Embryonic facial prominence (tissue), 1 donor: Measurements from ENCODE around the gene ADGRA1.
"Not testable (repeated sequence)": the region's sequence is repeated elsewhere in the genome, so short reads cannot be mapped to it uniquely, and the experiment has no call there.

Source experiments
- DNase-seq: peaks from one replicate; pipeline ENCODE4 v3.0.0-alpha.2; 2016; ENCODE audit errors: extremely low spot score

ADGRA1 gene

GRCh38 chr10:133142523-133143199 is 54.9 kb downstream of the ADGRA1 start:
- DNase-seq, result no peak

- DNase-seq, result no peak
Observed at GRCh38 chr10:133143200-133143533, 55.4 kb downstream of the ADGRA1 start.

- no peak for DNase-seq
Observed at GRCh38 chr10:133143546-133143945, 55.8 kb downstream of the ADGRA1 start.

GRCh38 chr10:133144771-133145170 is 57.0 kb downstream of the ADGRA1 start:
- no peak for DNase-seq

GRCh38 chr10:133150226-133150625 is 62.5 kb downstream of the ADGRA1 start:
- DNase-seq, result no peak

GRCh38 chr10:133150656-133151055 is 62.9 kb downstream of the ADGRA1 start:
- DNase-seq, result no peak

- not testable (repeated sequence) for DNase-seq
Observed at GRCh38 chr10:133151071-133151470, 63.3 kb downstream of the ADGRA1 start.

GRCh38 chr10:133151543-133151972 is 63.8 kb downstream of the ADGRA1 start:
- DNase-seq, result no peak

GRCh38 chr10:133154411-133154810 is 66.7 kb downstream of the ADGRA1 start:
- no peak for DNase-seq

GRCh38 chr10:133154996-133155778 is 67.5 kb downstream of the ADGRA1 start:
- no peak for DNase-seq

GRCh38 chr10:133156674-133157579 is 69.2 kb downstream of the ADGRA1 start:
- DNase-seq, result no peak

- no peak for DNase-seq
Observed at GRCh38 chr10:133157662-133158436, 70.1 kb downstream of the ADGRA1 start.

- DNase-seq, result no peak
Observed at GRCh38 chr10:133158437-133158755, 70.7 kb downstream of the ADGRA1 start.

GRCh38 chr10:133158756-133159610 is 71.3 kb downstream of the ADGRA1 start:
- no peak for DNase-seq

- no peak for DNase-seq
Observed at GRCh38 chr10:133159611-133159949, 71.9 kb downstream of the ADGRA1 start.

- no peak for DNase-seq
Observed at GRCh38 chr10:133159950-133160825, 72.5 kb downstream of the ADGRA1 start, which contains the start of gene KNDC1. TSS of gene KNDC1 (plus strand) at chr10:133160219. CDS start at chr10:133160468, 249 bp downstream.

GRCh38 chr10:133160826-133161471 is 73.2 kb downstream of the ADGRA1 start:
- DNase-seq, result no peak

- no peak for DNase-seq
Observed at GRCh38 chr10:133161486-133162109, 73.9 kb downstream of the ADGRA1 start.
